ENCODE results near the gene PSD.

The PSD gene

DNA sequence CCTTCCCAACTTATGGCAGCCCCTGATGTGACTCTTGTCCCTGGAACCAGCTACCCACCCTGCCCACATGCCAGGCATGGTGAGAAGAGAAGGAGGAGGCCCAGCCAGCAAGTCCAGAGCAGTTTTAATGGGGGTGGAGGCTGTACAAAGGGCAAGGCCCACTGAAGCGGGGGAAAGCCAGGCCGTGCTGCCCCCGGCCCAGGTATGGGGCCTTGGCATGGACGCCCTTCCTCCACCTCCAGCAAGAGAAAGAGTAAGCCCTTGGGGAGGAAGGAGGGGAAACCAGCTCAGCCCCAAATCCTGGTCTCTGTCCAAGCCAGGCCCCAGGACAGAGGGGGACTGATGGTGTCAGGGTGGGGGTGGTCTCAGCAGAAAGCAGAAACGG lies 16.1 kb downstream of the PSD start:
- DNase-seq = no peak

DNA sequence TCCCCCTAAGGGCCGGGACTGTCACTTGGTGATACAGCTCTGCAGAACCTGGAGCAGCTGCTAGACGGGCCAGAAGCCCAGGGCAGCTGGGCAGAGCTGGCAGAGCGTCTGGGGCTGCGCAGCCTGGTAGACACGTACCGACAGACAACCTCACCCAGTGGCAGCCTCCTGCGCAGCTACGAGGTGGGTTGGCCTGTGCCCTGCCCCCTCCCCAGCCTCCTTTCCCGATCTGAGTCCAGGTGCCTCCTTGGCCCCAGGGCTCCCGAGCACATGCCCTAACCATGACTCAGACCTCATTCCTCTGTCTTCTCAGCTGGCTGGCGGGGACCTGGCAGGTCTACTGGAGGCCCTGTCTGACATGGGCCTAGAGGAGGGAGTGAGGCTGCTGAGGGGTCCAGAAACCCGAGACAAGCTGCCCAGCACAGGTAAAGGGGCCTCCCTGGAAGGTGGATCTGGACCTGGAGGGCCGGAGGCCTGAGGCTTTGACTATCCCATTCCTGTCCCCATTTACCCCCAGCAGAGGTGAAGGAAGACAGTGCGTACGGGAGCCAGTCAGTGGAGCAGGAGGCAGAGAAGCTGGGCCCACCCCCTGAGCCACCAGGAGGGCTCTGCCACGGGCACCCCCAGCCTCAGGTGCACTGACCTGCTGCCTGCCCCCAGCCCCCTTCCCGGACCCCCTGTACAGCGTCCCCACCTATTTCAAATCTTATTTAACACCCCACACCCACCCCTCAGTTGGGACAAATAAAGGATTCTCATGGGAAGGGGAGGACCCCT lies 16.7 kb downstream of the PSD start:
- DNase-seq = peak; percentile 95

GRCh38 chr10:102401342-102401654 lies 17.3 kb downstream of the PSD start:
- DNase-seq = no peak

DNA sequence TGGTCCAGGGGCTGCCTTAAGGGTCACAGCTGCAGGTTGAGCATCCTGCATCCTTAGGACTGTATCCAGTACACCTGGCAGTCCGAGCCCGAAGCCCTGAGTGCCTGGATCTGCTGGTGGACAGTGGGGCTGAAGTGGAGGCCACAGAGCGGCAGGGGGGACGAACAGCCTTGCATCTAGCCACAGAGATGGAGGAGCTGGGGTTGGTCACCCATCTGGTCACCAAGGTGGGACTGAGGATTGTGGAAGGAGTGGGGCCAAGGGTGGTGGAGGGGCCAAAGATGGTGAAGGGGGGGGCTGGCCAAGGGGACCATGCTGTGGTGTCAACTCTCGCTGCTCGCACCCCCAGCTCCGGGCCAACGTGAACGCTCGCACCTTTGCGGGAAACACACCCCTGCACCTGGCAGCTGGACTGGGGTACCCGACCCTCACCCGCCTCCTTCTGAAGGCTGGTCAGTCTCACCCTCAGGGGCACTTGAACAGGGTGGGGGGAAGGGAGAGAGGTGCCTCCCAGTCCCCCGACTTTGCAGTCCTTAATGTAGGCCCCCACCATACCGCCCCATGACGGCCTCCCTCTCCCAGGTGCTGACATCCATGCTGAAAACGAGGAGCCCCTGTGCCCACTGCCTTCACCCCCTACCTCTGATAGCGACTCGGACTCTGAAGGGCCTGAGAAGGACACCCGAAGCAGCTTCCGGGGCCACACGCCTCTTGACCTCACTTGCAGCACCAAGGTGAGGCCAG lies 17.8 kb downstream of the PSD start:
- DNase-seq = no peak

DNA sequence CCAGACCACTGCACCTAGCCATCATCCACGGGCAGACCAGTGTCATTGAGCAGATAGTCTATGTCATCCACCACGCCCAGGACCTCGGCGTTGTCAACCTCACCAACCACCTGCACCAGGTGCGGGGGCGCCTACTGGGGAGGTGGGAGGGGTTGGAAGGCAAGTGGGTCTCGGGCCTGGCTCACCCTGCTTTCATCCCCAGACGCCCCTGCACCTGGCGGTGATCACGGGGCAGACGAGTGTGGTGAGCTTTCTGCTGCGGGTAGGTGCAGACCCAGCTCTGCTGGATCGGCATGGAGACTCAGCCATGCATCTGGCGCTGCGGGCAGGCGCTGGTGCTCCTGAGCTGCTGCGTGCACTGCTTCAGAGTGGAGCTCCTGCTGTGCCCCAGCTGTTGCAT lies 18.5 kb downstream of the PSD start:
- no peak for DNase-seq

DNA sequence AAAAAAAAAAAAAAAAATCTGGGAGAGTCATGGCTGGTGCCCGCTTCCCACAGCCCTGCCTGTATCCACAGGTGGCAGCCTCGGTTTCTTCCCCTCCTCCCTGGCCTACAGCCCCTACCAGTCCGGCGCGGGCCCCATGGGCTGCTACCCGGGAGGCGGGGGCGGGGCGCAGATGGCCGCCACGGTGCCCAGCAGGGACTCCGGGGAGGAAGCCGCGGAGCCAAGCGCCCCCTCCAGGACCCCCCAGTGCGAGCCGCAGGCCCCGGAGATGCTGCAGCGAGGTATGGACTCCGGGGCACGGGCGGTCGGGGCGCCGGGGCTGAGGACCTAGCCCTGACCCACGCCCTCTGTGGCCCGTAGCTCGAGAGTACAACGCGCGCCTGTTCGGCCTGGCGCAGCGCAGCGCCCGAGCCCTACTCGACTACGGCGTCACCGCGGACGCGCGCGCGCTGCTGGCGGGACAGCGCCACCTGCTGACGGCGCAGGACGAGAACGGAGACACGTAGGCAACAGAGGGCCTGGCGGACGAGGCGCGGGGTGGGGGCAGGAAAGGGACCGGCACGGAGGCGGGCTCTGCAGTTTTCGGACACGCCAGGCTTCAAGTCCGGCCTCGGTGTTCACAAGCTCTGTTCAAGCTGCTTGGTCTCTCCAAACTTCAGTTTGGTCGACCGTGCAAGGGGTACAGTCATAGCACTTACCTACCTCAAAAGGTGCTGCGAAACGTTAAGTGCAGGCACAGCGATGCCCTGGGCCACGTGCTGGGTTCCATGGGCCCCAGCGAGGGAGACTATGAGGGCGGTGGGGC lies 19.2 kb downstream of the PSD start:
- DNase-seq = peak; percentile 97

DNA sequence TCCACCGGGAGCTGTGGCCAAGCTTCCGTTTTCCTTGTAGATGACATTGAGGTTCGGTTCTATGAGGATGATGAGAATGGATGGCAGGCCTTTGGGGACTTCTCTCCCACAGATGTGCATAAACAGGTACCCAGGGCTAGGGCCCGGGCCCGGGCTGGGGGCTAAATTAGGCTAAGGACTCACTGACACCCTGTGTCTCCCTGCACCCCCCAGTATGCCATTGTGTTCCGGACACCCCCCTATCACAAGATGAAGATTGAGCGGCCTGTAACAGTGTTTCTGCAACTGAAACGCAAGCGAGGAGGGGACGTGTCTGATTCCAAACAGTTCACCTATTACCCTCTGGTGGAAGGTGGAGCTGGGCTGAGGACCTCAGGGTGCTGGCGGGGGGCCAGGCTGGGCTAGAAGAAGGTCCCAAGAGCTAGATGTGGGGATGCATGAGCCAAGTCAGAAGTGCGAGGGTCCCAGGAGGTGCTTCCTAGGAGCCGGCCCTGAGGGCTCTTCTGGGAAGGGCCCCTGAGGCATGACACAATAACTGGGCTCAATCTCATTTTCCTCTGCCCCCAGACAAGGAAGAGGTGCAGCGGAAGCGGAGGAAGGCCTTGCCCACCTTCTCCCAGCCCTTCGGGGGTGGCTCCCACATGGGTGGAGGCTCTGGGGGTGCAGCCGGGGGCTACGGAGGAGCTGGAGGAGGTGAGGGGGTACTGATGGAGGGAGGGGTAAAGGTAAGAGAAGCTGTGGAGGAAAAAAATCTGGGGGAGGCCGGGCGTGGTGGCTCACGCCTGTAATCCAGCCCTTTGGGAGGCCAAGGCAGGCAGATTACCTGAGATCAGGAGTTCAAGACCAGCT lies 20.2 kb downstream of the PSD start:
- no peak for DNase-seq

GRCh38 chr10:102397222-102398171 lies 21.1 kb downstream of the PSD start:
- no peak for DNase-seq

DNA sequence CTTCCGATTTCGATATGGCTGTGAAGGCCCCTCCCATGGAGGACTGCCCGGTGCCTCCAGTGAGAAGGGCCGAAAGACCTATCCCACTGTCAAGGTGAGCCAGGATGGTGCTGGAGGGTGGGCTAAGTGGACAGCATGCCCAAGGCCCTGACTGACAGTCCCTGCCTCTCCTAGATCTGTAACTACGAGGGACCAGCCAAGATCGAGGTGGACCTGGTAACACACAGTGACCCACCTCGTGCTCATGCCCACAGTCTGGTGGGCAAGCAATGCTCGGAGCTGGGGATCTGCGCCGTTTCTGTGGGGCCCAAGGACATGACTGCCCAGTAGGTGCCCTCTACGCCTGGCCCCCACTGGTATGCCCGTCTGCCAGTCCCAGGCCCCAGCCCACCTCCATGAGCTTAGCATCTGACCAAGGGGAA lies 21.8 kb downstream of the PSD start:
- DNase-seq = no peak

DNA sequence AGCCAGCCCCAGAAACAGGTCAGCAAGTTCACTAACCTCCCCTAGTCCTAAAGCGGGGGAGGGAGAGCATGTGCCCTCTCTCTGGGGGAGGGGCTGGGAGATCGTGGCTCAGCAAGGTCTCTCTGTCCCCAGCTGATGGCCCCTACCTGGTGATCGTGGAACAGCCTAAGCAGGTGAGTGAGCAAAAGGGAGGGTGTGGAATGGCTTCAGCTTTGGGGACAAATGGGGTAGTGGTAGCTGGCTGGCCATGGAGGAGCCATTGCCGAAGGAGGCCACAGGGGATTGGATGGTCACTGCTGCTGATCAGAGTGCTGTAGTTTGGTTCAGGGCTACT lies 22.3 kb downstream of the PSD start:
- DNase-seq = no peak

DNA sequence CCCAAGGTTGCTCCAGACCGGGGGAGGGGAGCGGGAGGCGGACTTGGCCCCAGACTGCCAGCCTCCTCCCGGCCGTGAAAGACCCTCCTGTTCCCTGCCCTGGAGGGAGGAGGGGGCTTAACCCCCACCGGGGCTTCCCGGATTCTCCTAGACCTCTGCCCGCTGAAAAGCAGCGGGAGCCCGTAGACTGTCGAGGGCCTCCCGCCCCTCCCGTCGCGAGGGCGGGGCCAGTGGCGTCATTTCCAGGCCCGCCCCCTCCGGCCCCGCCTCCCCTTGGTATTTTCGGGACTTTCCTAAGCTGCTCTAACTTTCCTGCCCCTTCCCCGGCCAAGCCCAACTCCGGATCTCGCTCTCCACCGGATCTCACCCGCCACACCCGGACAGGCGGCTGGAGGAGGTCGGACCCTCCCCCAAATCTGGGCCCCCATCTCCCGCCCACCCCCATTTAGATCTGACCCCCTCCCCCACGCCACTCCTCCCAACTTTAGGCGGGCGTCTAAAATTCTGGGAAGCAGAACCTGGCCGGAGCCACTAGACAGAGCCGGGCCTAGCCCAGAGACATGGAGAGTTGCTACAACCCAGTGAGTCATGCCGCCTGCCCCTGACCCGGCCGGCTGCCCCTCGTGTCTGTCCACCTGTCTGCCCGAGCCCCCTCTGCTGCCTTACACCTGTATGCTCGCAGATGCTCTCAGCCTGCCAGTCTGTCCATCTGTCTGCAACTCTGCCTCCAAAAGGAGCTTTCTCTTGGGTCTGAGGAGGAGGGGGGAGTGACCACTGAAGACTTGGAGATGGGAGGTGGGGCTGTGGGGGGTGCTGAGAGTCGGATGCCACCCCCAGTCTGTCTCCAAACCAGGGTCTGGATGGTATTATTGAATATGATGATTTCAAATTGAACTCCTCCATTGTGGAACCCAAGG lies 22.9 kb downstream of the PSD start, which contains the start of gene NFKB2:
TSS of gene NFKB2 (plus strand) at position 306 of the 917 bp plus-strand sequence. CDS start at position 561, 255 bp downstream.
- DNase-seq = peak; percentile 91

GRCh38 chr10:102394801-102395399 lies 23.7 kb downstream of the PSD start:
- peak; percentile 53 for DNase-seq

DNA sequence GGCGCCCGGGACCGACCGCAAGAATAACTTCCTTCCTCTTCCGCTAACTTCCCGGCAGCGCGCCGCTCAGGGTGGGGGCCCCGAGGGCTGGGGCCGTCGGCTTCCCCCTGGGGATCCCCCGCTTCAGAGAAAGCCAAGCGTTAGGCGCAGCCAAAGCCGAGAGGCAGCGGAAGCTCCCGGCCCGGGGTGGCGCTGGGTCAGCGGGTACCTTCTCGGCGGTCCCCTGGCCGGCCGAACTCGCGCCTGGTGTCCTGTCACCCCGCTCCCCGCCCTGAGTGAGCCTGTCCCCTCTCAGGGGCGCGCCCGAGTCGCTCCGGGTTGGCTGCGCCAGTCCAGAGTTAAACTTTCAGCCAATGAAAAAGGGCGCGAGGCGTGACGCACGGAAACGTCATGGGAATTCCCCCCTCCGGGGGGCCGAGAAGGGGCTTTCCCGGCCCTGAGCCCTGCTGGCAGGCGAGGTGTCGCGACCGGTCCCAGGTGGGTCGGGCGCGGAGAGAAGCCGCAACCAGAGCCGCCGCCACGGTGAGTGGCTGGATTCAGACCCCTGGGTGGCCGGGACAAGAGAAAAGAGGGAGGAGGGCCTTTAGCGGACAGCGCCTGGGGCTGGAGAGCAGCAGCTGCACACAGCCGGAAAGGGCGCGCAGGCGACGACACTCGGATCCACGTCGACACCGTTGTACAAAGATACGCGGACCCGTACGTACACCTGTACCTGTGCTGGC lies 24.3 kb downstream of the PSD start:
- peak; percentile 97 for DNase-seq

DNA sequence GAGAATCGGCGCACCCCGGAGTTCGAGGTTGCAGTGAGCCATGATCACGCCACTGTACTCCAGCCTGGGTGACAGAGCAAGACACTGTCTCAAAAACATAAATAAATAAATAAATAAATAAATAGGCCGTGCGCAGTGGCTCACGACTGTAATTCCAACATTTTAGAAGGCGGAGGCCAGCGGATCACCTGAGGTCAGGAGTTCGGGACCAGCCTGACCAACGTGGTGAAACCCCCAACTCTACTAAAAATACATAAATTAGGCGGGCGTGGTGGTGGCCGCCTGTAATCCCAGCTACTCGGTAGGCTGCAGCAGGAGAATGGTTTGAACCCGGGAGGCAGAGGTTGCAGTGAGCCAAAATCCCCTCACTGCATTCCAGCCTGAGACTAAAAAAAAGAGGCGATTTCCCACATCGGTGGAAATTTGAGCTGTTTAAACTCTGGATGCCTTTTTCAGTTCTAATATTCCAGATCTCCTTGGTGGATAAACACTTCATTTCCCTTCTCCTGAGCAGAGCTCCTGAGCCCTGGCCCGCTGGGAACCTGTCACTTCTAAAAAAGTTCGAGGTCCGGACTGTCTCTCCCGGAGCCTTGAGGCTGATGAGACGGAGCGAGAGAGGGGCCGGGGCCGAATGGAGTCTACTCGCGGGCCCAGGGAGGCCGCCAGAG lies 25.0 kb downstream of the PSD start:
- no peak for DNase-seq

DNA sequence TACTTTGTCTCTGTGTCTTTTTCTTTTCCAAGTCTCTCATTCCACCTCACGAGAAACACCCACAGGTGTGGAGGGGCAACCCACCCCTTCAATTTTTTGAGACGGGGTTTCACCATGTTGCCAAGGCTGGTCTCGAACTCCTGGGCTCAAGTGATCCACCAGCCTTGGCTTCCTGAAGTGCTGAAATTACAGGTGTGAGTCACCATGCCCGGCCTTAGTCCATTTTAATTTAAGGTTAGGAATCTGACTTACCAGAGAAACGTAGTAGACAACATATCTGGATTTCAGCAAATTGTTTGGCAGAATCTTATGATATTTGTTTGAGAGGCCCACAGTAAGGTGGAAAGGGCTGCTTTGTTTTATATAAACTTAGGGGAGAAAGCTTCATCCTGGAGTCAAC lies 26.3 kb downstream of the PSD start:
- DNase-seq = no peak

GRCh38 chr10:102389894-102390293 lies 28.7 kb downstream of the PSD start:
- no peak for DNase-seq

- no peak for DNase-seq
Measured at GRCh38 chr10:102384606-102385429, 33.8 kb downstream of the PSD start.

GRCh38 chr10:102384053-102384452 lies 34.5 kb downstream of the PSD start:
- DNase-seq = no peak
